WTC11 (cell line): Measurements from ENCODE around the gene DDX20.

Experiments
- CREB1 ChIP-seq: sonication (generic); formaldehyde crosslinking; IDR thresholded peaks from 2 replicates; pipeline ENCODE4 v1.8.0; 2023; ENCODE audit warnings: mild to moderate bottlenecking, missing genetic modification reagents
- CTCF ChIP-seq: fragments of 200-600 bp; IDR thresholded peaks from 2 replicates; pipeline ENCODE4 v1.8.0; 2022; ENCODE audit warnings: antibody characterized with exemption
- ESRRA ChIP-seq: sonication (generic); formaldehyde crosslinking; IDR thresholded peaks from 2 replicates; pipeline ENCODE4 v1.8.1; 2022; ENCODE audit warnings: mild to moderate bottlenecking, missing genetic modification reagents, borderline replicate concordance
- FOXK1 ChIP-seq: sonication (generic); formaldehyde crosslinking; IDR thresholded peaks from 2 replicates; pipeline ENCODE4 v1.8.0; 2022; ENCODE audit warnings: mild to moderate bottlenecking, moderate library complexity, missing genetic modification reagents
- GABPB1 ChIP-seq: sonication (generic); formaldehyde crosslinking; IDR thresholded peaks from 2 replicates; pipeline ENCODE4 v1.8.1; 2023; ENCODE audit warnings: mild to moderate bottlenecking, missing genetic modification reagents
- GTF2I ChIP-seq: fragments of 250-450 bp; sonication (Bioruptor Pico); conservative IDR thresholded peaks from 2 replicates; pipeline ENCODE4 v1.4.0; 2021; ENCODE audit warnings: mild to moderate bottlenecking
- JUN ChIP-seq: sonication (generic); formaldehyde crosslinking; IDR thresholded peaks from 2 replicates; pipeline ENCODE4 v1.8.0; 2023; ENCODE audit warnings: mild to moderate bottlenecking, missing genetic modification reagents
- MLX ChIP-seq: sonication (generic); formaldehyde crosslinking; IDR thresholded peaks from 2 replicates; pipeline ENCODE4 v1.8.1; 2023; ENCODE audit warnings: mild to moderate bottlenecking, missing genetic modification reagents, moderate library complexity

GRCh38 chr1:111731956-111732355 is 23.7 kb upstream of the DDX20 start:
- TF ChIP-seq CTCF, result no peak
- no peak for TF ChIP-seq JUN (CRISPR knock-in tag)
- no peak for TF ChIP-seq GABPB1 (CRISPR knock-in tag)
- no peak for TF ChIP-seq ESRRA (CRISPR knock-in tag)
- TF ChIP-seq GTF2I (CRISPR knock-in tag), result no peak
- TF ChIP-seq CREB1 (CRISPR knock-in tag), result no peak
- no peak for TF ChIP-seq MLX
- TF ChIP-seq FOXK1 (CRISPR knock-in tag), result no peak
